ENCODE measurements around the gene HDAC10.
"Not testable (repeated sequence)": the region's sequence is repeated elsewhere in the genome, so short reads cannot be mapped to it uniquely, and the experiment has no call there.

HDAC10 gene

GRCh38 chr22:50285568-50286229, 34.6 kb upstream of the HDAC10 start:
- no peak for DNase-seq (ENCODE audit: low read depth, low spot score)

- no peak for DNase-seq (ENCODE audit: low read depth, low spot score)
These were observed 33.4 kb upstream of the HDAC10 start for GRCh38 chr22:50284479-50284878.

DNA sequence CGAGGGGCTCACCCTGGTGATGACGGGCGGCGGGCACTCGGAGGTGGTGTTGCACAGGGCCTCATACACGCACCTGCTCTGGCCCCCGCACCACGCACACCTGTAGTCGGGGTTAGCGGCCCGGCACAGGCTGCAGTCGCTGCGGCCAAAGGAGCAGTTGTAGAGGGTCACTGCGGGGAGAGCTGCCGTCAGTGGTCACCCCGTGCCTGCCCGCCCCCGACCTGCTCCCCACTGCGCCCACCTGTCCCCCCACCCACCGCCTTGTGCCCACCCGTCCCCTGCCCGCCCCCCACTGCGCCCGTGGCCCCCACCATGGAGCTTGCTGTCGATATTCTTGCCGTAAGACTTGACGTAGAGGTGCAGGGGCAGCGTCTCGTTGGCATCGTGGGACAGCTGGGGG, 32.8 kb upstream of the HDAC10 start:
- no peak for DNase-seq (ENCODE audit: low read depth, low spot score)

DNA sequence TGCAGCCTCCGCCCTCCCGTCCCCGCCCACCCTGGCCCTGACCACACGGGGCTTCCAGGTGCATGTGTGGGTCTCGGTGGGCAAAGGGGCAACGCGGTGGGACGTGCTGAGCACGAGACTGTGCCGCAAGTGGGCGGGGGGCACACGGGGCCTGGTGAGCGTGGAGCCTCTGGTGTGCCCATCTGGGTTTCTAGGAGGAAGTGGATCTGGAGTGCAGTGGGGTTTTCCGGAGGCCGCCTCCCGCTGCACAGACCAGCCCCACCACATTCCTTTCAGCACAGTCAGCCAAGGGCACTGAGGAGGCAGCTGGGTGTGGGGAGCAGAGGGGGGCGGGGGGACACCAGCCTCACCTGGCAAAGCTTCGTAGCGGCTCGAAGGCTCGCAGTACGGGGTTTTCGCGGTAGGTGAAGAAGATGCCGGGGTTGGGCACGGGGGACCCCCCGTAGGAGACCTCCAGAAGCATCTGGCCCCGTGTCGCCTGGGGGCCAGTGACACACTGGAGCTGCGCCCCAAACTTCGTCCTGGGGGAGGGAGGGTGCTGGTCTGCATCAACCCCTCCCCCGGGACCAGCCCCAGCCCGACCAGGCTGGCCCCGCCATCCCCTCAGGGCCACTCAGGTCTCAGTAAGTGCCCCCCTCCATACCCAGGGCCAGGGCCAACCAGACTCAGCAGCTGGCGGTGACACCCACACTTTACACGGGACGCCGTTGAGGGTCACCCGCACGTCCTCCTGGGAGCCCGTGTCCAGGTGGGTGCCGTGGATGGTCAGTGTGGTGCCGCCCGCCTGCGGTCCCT, 31.5 kb upstream of the HDAC10 start:
- no peak for DNase-seq (ENCODE audit: low read depth, low spot score)

GRCh38 chr22:50281957-50282356, 30.9 kb upstream of the HDAC10 start:
- DNase-seq (ENCODE audit: low read depth, low spot score): no peak

DNA sequence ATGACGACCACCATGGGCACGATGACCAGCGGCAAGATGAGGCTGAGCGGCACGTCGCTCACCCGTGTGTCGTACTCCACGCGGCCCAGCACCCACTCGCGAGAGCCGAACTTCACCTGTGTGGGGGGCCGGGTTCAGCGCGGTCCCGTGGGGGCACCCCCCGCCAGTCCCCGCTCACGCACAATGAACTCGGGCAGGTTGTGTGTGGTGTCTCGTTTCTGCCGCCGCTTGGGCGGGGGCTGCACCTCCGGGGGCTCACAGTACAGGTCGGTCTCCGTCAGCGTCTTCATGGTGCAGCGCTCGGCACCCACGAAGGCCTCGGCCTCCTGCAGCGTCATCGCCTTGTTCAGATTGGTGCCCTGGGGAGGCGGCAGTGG, 30.3 kb upstream of the HDAC10 start:
- no peak for DNase-seq (ENCODE audit: low read depth, low spot score)

DNA sequence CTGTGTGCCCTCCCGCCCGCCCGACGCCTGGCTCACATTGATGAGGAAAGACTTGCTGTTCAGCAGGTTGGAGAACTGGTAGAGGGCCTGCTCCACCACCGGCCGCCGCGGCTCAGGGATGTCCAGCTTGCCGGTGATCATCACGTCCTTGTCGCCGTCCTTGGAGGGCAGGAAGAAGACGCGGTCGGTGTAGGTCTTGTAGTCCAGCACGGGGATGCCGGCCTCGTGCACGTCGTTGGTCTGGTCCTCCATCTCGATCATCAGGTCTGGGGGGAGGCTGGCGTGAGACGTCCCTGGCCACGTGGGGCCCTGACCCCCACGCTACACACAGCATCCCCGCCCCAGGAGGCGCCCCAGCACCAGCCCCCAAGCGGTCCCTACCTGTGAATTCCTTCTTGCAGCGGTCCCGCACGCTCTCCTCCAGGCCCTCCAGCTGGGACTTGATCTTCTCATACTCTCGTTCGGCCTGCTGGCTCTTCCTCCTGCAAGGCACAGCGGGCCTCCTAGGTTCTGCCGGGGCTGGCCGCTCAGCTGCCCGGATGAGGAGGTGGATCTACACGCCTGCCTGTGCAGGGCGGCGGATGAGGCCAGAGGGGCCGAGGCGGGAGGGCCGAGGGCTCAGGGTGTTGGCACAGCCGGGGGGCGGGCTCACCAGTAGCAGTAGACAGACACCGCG, 29.8 kb upstream of the HDAC10 start:
- no peak for DNase-seq (ENCODE audit: low read depth, low spot score)

DNA sequence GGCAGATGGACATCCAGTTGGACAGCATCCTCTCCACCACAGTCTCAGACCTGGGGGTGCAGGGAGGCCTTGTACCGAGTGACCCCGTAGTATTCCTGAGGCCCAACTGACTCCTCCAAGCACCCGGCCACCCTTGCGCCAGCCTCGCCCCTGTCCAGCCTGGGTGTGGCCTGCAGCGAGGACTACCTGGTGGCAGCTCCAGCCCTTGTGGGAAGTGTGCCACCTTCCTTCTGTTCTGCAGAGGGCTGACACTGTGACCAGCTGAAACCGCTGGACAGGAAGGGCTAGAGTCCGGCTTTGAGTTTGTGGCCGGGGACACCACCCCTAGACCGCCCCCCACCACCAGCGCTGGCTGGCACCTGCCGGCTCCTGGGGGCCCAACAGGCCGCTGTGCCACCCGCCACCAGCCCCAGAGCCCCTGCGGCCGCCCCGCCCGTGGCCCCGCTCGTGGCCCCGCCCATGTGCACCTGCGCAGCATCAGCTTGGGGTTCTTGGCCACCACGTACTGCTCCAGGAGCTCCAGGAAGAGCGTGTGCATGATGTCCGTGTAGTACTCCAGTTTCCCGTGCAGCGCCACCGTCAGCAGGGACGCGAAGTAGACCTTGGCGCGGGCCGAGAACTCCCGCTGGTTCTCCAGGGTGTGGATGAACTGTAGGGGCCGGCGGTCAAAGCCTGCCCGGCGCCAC, 29.1 kb upstream of the HDAC10 start:
- no peak for DNase-seq (ENCODE audit: low read depth, low spot score)

DNA sequence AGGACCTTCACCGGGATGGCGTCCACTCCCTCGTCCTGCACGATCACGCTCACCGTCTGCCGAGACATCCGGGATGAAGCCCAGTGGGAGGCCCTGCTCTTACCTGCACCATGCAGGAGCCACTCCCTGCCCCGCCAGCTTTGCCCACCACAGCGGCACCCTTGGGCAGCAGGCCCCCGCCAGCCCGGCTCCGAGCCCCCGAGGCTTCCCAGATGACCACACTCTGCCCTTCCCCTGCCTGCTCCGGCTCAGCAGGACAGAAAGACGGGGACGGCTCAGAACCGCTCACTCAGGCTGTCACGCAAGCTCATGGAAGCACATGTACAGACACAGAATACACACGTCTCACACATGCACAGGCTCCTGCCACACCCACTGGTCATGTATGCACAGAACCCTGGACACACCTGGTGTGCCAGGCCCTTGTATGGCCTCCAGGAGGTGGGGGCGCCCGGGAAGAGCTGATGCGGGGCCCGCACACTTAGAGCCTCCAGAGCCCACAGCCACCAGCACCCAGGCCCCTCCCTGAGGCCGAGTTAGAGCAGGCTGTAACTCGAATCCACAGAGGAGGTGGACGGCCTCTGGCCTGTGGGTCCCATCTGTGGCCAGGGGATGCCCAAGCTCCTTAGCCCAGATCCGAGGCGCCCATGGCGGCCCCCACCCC, 28.0 kb upstream of the HDAC10 start:
- DNase-seq (ENCODE audit: low read depth, low spot score): no peak

- no peak for DNase-seq (ENCODE audit: low read depth, low spot score)
These were observed 27.4 kb upstream of the HDAC10 start for GRCh38 chr22:50278461-50278860.

GRCh38 chr22:50277761-50278160, 26.7 kb upstream of the HDAC10 start:
- no peak for DNase-seq (ENCODE audit: low read depth, low spot score)

DNA sequence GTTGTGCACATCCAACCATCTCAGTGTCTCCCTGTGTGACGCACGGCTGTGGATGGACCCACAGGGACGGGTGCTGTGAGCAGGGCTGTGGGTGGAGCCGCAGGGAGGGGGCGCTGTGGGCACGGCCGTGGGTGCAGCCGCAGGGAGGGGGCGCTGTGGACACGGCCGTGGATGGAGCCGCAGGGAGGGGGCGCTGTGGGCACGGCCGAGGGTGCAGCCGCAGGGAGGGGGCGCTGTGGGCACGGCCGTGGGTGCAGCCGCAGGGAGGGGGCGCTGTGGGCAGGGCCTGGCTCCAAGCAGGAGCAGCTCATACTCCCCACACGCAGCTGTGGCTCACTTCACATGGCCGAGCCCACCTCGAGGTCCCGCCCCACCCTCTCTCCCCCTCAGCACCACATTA, 25.1 kb upstream of the HDAC10 start:
- DNase-seq (ENCODE audit: low read depth, low spot score): no peak

DNA sequence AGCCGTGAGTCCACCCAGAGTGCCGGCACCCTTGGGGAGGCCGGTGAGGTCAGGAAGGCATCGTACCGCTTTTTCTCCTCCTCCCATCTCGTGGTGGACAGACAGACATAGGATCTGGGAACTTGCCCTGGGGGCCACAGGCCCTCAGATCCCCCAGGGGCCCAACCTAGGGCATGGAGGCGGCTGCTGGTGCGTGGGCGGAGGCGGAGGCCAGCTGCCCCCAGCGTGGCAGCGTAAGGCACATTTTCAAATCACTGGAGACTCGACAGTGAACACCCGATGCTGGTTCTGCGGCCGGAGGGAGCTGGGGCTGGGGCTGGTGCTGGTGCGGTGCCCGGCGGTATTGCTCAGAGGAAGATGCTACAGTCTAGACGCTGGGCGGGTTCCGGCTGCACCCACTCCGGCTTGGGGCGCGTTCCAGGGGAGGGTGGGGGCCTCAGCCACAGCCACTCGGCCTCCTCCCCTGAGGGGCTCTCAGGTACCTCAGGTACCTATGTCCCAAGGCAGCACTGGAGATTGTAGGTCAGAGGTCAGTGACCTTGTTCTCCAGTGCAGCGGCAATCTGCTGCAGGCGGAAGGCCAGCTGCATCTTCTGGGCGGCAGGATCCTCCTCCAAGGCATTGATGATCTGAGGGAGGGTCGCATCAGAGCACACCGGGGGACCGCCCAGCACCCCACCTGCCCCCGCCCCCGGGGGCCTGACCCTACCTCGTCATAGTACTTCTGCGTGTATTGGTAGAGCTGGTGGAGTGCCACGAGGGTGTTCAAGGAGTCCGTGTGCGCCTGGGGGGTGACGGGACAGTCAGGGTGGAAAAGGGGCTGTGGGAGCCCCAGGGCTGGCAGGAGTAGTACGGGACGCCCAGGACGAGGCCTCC, 24.4 kb upstream of the HDAC10 start:
- DNase-seq (ENCODE audit: low read depth, low spot score): no peak

GRCh38 chr22:50274771-50275170, 23.7 kb upstream of the HDAC10 start:
- no peak for DNase-seq (ENCODE audit: low read depth, low spot score)

GRCh38 chr22:50274311-50274710, 23.2 kb upstream of the HDAC10 start:
- DNase-seq (ENCODE audit: low read depth, low spot score): no peak

GRCh38 chr22:50273781-50274180, 22.7 kb upstream of the HDAC10 start:
- DNase-seq (ENCODE audit: low read depth, low spot score): not testable (repeated sequence)

DNA sequence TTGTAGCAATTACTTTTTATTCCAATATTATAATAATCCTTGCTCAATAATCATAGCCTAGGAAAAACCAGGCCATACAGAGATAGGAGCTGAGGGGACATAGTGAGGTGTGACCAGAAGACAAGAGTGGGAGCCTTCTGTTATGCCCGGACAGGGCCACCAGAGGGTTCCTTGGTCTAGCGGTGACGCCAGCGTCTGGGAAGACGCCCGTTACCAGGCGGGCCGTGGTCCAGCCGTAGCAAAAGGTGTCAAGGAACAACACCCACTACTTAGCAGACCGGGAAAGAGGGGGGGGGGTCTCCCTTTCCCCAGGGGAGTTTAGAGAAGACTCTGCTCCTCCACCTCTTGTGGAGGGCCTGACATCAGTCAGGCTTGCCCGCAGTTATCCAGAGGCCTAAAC, 22.3 kb upstream of the HDAC10 start:
- DNase-seq (ENCODE audit: low read depth, low spot score): not testable (repeated sequence)

DNA sequence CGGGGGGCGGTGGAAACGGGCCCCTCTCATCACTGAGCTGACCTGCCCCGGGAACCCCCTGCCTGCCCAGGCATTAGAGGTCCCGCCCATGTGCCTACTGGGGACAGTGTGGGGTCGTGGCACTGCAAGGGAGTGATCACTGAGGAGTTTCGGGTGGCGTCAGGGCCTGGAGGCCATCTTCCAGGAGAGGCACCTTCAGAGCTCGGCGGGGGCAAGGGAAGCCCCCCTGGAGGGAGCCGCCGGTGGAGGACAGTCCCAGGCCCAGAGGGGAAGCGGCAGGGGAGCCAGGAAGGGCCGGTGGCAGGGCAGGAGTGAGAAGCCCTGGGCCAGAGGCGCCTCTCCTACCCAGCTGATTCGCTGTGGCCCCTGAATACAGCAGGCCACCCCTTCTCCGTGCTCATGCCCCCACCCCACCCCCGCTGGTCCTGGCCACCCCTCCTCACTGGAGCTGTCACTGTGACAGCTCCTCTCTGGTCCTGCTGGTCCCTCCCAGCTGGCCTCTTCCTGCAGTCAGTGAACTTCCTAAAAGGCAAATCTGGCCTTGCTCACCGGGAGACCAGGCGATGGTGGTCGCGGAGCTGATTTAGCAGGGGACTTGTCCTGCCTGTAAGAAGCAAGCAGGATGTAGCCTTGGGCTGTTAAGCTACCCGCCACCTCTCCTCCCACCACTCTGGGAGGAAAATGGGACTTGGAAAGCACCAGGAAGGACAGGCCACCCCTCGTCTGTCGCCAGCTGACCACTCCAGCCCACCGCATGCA, 21.2 kb upstream of the HDAC10 start:
- DNase-seq (ENCODE audit: low read depth, low spot score): no peak

DNA sequence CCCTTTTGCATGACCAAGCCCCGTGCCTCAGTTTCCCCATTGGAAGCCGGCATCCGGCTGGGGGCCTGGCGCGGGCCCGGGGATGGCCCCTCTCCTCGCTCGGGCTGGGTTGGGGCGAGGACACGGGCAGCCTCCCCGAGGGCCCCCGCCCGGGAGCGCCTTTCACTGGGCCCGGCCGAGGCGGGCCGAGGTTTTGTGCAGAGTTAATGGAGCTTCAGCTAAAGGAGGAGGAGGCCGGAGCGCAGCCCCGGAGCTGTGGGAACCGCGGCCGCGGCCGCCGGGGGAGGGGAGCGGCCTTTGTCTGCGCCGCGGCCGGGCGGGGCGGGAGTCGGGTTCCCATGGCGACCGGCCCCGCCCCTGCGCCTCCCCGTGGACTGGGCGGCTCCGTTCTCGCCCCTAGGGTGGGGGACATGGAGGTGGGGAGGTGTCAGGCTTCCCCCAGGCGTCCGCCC, 20.5 kb upstream of the HDAC10 start:
- DNase-seq (ENCODE audit: low read depth, low spot score): no peak

All from activated naive CD8-positive, alpha-beta T cell treated with anti-CD3 and anti-CD28 coated beads, Interleukin-2, amount 50 U/mL, for 16 hours (primary cell).